WERI-Rb-1 (cell line): Measurements from ENCODE around the gene CAPN14.

Source experiments
- DNase-seq: peaks from one replicate; pipeline ENCODE4 v3.0.0-alpha.2; 2020
- H3K27ac ChIP-seq: fragments of 250-450 bp; sonication (Bioruptor Pico); 2 replicates; pipeline ENCODE4 v1.5.1; 2020; ENCODE audit warnings: mild to moderate bottlenecking, moderate library complexity
- H3K27me3 ChIP-seq: fragments of 250-450 bp; sonication (Bioruptor Pico); 2 replicates; pipeline ENCODE4 v1.5.1; 2021; ENCODE audit warnings: mild to moderate bottlenecking, low read depth, moderate library complexity; ENCODE audit not compliant: insufficient read depth, severe bottlenecking
- H3K36me3 ChIP-seq: fragments of 250-450 bp; sonication (Bioruptor Pico); 2 replicates; pipeline ENCODE4 v1.5.1; 2020; ENCODE audit warnings: mild to moderate bottlenecking, moderate library complexity
- H3K4me3 ChIP-seq: 2 replicates; pipeline ENCODE4 v1.5.1; 2011; ENCODE audit warnings: low read depth, mild to moderate bottlenecking, control low read depth, low read length
- H3K9me3 ChIP-seq: fragments of 250-450 bp; sonication (Bioruptor Pico); 2 replicates; pipeline ENCODE4 v1.5.1; 2021; ENCODE audit warnings: mild to moderate bottlenecking, moderate library complexity; ENCODE audit not compliant: severe bottlenecking
- TF ChIP-seq, protein P1 (sequence below): IDR thresholded peaks from 2 replicates; pipeline ENCODE4 v1.5.1; 2011; ENCODE audit warnings: low read depth, mild to moderate bottlenecking, control low read depth, inconsistent platforms, low read length

Gene CAPN14

GRCh38 chr2:31247711-31248110 is 30.4 kb upstream of the CAPN14 start:
- Histone ChIP-seq H3K9me3 (no peaks in the 10 kb centered on the region), H3K36me3 (no peaks in the 10 kb centered on the region; the same call in 1 of the 2 replicates), H3K27me3 (no peaks in the 10 kb centered on the region), H3K4me3 (no peak overlapping the region), H3K27ac (no peak overlapping the region)
- TF ChIP-seq, protein P1, sequence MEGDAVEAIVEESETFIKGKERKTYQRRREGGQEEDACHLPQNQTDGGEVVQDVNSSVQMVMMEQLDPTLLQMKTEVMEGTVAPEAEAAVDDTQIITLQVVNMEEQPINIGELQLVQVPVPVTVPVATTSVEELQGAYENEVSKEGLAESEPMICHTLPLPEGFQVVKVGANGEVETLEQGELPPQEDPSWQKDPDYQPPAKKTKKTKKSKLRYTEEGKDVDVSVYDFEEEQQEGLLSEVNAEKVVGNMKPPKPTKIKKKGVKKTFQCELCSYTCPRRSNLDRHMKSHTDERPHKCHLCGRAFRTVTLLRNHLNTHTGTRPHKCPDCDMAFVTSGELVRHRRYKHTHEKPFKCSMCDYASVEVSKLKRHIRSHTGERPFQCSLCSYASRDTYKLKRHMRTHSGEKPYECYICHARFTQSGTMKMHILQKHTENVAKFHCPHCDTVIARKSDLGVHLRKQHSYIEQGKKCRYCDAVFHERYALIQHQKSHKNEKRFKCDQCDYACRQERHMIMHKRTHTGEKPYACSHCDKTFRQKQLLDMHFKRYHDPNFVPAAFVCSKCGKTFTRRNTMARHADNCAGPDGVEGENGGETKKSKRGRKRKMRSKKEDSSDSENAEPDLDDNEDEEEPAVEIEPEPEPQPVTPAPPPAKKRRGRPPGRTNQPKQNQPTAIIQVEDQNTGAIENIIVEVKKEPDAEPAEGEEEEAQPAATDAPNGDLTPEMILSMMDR = no peak
- no peak for DNase-seq

DNA sequence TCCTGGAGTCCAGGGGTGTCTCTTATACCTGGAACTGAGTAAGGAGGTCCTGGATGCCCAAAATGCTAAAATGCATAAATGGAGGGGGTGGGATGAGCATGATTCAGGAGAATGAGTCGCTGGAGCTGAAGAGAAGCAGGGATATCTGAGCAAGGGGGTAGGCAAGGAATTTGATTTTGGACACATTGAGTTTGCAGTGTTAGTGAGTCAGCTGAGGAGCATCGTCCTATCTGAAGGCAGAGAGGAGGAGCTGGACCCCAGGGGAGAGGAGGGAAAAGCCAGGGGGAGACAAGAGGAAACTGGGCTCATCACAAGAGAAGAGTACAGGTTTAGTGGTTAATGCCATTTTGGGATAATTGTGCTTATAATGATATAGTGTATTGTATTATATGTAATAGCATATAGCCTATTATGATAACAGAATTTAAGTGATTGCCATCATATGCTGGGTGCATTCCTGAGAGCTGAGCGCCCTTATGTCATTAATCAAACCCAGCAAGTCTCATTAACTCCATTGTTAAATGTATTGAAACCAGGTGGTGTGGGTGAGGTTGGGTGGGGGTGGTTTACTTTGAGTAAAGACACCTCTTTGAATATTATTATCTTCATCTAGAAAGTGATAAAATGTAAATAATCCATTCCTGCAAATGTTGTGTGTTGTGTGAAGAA is 29.0 kb upstream of the CAPN14 start:
- Histone ChIP-seq H3K27ac (no peak overlapping the region), H3K9me3 (no peaks in the 10 kb centered on the region), H3K4me3 (no peak overlapping the region), H3K36me3 (no peaks in the 10 kb centered on the region; the same call in 1 of the 2 replicates), H3K27me3 (no peaks in the 10 kb centered on the region)
- no peak for DNase-seq
- TF ChIP-seq, protein P1 = no peak

DNA sequence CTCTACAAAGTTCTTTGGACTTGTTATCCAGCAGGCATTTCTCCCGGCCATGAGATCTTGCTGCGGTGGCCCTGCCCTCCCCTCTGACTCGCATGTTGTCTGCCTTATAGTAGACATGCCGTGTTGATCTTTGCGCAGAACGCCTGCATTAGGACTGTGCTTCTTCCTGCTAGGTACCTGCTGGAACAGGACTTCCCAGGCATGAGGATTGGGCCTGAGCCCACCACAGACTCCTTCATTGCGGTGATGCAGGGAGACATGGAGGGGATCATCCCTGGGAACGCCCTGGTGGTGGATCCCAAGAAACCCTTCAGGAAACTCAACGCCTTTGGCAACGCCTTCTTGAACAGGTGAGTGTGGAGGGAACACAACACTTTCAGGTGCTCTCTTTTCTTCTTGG is 26.8 kb upstream of the CAPN14 start:
- no peaks in the 10 kb centered on the region for H3K9me3 ChIP-seq
- TF ChIP-seq, protein P1 = no peak
- no peaks in the 10 kb centered on the region for H3K36me3 ChIP-seq

GRCh38 chr2:31243053-31243452 is 25.7 kb upstream of the CAPN14 start:
- Histone ChIP-seq H3K36me3 (no peaks in the 10 kb centered on the region), H3K4me3 (no peak overlapping the region), H3K9me3 (no peaks in the 10 kb centered on the region), H3K27ac (no peak overlapping the region), H3K27me3 (no peaks in the 10 kb centered on the region)
- TF ChIP-seq, protein P1 = no peak
- no peak for DNase-seq

More for the DNA sequence above, 26.8 kb upstream of the CAPN14 start:
- H3K27ac ChIP-seq = no peak overlapping the region
- no peaks in the 10 kb centered on the region for H3K27me3 ChIP-seq
- DNase-seq = no peak
- no peak overlapping the region for H3K4me3 ChIP-seq

DNA sequence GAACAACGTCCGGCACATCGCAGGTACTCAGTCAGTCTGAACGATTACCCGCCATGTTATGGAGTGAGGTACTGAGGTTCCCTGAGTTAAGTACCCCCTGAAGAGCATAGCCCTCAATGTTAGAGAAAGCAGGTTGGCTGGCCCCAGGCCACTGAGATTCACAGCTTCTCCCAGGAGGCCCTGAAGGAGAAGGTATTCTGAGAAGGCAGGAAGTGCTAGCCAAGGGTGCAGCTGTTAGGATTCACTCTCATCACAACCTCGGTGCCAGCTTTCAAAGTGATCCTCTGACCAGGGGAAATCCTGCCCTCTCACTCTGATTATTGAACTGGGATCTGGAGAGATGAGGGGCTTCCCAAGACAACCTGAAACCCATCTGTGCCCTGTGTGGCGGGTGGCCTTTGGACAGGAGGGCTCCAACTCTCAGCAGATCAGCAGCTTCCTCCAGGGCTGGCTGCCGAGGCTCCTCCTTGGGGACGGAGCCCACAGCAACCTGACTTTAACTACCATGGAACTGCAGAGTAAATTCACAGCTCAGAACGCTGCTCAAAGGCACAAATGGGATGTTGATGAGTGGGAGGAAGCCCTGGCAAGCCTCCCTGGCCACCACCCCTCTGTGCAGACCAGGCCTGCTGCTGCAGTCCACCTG is 24.4 kb upstream of the CAPN14 start:
- Histone ChIP-seq H3K4me3 (no peak overlapping the region), H3K27ac (no peak overlapping the region), H3K9me3 (no peaks in the 10 kb centered on the region), H3K36me3 (no peaks in the 10 kb centered on the region), H3K27me3 (no peaks in the 10 kb centered on the region)
- TF ChIP-seq, protein P1 = no peak
- DNase-seq = no peak
